Naive B cell (primary cell): ENCODE measurements around the gene ATG16L1. TPM values are rescaled to one million over a fixed set of nuclear protein-coding genes. Genes with fewer than 3 reads are reported as not detected.

ENCODE experiments used
- ATAC-seq, 2 donors: fragments of 150-1000 bp; cut with Tn5 transposase; 2 replicates each; pipeline ENCODE4 v1.10.0; 2021; ENCODE audit warnings: low read depth in 2 of 2, mild to moderate bottlenecking in 2 of 2, moderate library complexity in 2 of 2
- DNase-seq: peaks from one replicate; pipeline ENCODE4 v3.0.0; 2022
- H3K27ac Mint-ChIP-seq, 6 donors: one replicate each; pipeline ENCODE4 v1.8.0; 2020 to 2022; ENCODE audit warnings: mild to moderate bottlenecking in 6 of 6, mixed read lengths in 6 of 6, moderate library complexity in 5 of 6, inconsistent platforms in 2 of 6
- H3K27me3 Mint-ChIP-seq, 3 donors: one replicate each; pipeline ENCODE4 v1.8.0; 2021 to 2022; ENCODE audit warnings: mixed read lengths in 3 of 3, mild to moderate bottlenecking in 1 of 3
- H3K36me3 Mint-ChIP-seq, 2 donors: one replicate each; pipeline ENCODE4 v1.8.0; 2020 to 2022; ENCODE audit warnings: mixed read lengths in 2 of 2, inconsistent platforms in 1 of 2, mild to moderate bottlenecking in 1 of 2
- H3K4me1 Mint-ChIP-seq, 3 donors: one replicate each; pipeline ENCODE4 v1.8.0; 2020 to 2022; ENCODE audit warnings: mixed read lengths in 3 of 3, inconsistent platforms in 1 of 3, mild to moderate bottlenecking in 1 of 3, moderate library complexity in 1 of 3
- H3K4me3 Mint-ChIP-seq, 8 donors: one replicate each; pipeline ENCODE4 v1.8.0; 2020 to 2022; ENCODE audit warnings: mild to moderate bottlenecking in 8 of 8, mixed read lengths in 8 of 8, moderate library complexity in 8 of 8, inconsistent platforms in 2 of 8
- H3K9me3 Mint-ChIP-seq, 7 donors: one replicate each; pipeline ENCODE4 v1.8.0; 2020 to 2022; ENCODE audit warnings: mixed read lengths in 7 of 7, mild to moderate bottlenecking in 5 of 7, inconsistent platforms in 2 of 7, moderate library complexity in 1 of 7
- polyA plus RNA-seq, 6 donors: library from polyadenylated mRNA; unstranded; fragments of 300-500 nt; fragmentation: Illumina TruSeq; gene quantifications; one replicate each; pipeline ENCODE4 v1.2.3, GENCODE V29; 2021; ENCODE audit warnings: low read depth in 6 of 6

ATG16L1 gene
- polyA plus RNA-seq, 6 donors from 2014 or later, result 7.5 to 17.6 (median 9.6) TPM

GRCh38 chr2:233252227-233252626 lies 754 bp downstream of the ATG16L1 start:
- Mint-ChIP-seq H3K27me3 (no peaks in the 10 kb centered on the region), H3K4me1 (peaks cover 25 to 47% (median 38%) of the 10 kb centered on the region in 3 donors), H3K4me3 (peak overlapping the region; percentile 90 to 97 (median 92)), H3K36me3 (no peaks in the 10 kb centered on the region), H3K9me3 (no peaks in the 10 kb centered on the region), H3K27ac (peak overlapping the region; percentile 81 to 97 (median 88))
- ATAC-seq (no peak), DNase-seq (no peak)

DNA sequence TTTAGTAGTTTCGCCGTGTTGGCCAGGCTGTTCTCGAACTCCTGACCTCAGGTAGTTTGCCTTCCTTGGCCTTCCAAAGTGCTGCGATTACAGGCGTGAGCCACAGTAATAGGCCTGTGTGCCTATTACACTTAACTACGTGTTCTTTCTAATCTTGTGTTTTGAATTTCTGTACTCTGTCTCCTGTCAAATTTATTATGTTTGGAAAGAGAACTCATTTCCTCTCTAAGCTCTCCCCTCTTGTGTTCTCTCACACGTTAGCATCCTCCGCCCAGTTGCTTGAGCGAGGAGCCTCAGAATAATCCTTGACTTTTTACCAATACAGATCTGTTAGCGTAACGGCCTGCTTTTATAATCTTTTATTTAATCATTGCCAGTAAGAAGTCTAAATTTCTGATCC lies 3.7 kb downstream of the ATG16L1 start:
- Mint-ChIP-seq H3K36me3 (peaks cover 8 to 21% of the 10 kb centered on the region in 2 donors), H3K27ac (peak overlapping the region; percentile 28 to 94 (median 48)), H3K4me3 (peak overlapping the region in 4 of 8 donors; percentile 10 to 39 (median 28)), H3K9me3 (no peaks in the 10 kb centered on the region), H3K27me3 (no peaks in the 10 kb centered on the region), H3K4me1 (peaks cover 36 to 54% (median 52%) of the 10 kb centered on the region in 3 donors)
- DNase-seq (no peak), ATAC-seq (no peak)

DNA sequence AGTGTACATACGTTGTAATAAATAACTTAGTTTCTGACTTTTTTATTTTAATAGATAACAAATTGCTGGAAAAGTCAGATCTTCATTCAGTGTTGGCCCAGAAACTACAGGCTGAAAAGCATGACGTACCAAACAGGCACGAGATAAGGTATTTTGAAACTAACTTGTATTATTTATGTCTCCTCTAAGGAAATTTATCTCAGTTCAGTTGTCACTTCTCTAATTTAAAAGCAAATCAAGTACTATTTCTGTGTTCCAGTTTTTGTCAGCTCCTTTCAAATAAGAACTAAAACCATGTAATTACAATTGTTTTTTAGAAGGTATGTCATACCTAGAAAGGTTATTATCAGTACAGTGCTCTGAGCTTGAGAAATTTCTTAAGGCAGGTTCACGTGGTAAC lies 4.6 kb downstream of the ATG16L1 start:
- DNase-seq (no peak), ATAC-seq (no peak)
- peak overlapping the region in 1 of 6 donors; percentile 27 for H3K27ac Mint-ChIP-seq
- H3K36me3 Mint-ChIP-seq, result peaks cover 15 to 22% of the 10 kb centered on the region in 2 donors
- H3K9me3 Mint-ChIP-seq, result no peaks in the 10 kb centered on the region
- peaks cover 33 to 50% (median 48%) of the 10 kb centered on the region in 3 donors for H3K4me1 Mint-ChIP-seq
- H3K4me3 Mint-ChIP-seq, result peak overlapping the region in 1 of 8 donors; percentile 39
- H3K27me3 Mint-ChIP-seq, result no peaks in the 10 kb centered on the region

GRCh38 chr2:233258211-233258610 lies 6.7 kb downstream of the ATG16L1 start:
- ATAC-seq (no peak), DNase-seq (no peak)
- Mint-ChIP-seq H3K36me3 (peaks cover 36 to 40% of the 10 kb centered on the region in 2 donors), H3K9me3 (no peaks in the 10 kb centered on the region), H3K27me3 (no peaks in the 10 kb centered on the region), H3K4me1 (peaks cover 45 to 49% (median 45%) of the 10 kb centered on the region in 3 donors), H3K4me3 (no peak overlapping the region), H3K27ac (peak overlapping the region in 1 of 6 donors; percentile 74)

DNA sequence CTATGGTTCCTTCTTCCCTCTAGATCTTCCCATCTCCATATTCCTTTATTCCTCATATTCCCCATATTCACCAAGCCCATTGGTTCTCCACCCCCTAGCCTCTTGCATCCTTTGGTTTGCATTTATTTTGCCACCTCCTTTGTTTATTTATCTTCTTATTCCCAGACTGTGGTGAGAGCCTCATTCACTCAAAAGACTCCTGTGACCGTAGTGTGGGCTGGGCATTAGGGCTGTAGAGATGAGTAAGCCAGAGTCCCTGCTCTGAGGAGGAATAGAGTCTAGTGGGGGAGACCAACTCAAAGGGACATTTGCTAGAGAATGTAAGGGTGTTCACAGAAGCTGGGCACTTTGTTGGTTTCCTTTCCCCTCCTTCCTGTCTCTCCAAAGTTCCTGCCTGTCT lies 8.3 kb downstream of the ATG16L1 start:
- H3K27ac Mint-ChIP-seq, result peak overlapping the region in 5 of 6 donors; percentile 27 to 89 (median 61)
- H3K27me3 Mint-ChIP-seq, result no peaks in the 10 kb centered on the region
- H3K9me3 Mint-ChIP-seq, result no peaks in the 10 kb centered on the region
- peaks cover 43% of the 10 kb centered on the region in 2 donors for H3K36me3 Mint-ChIP-seq
- no peak overlapping the region for H3K4me3 Mint-ChIP-seq
- peaks cover 33 to 44% (median 38%) of the 10 kb centered on the region in 3 donors for H3K4me1 Mint-ChIP-seq
- DNase-seq (no peak), ATAC-seq (no peak)

GRCh38 chr2:233260661-233261060 lies 9.2 kb downstream of the ATG16L1 start:
- Mint-ChIP-seq H3K27me3 (no peaks in the 10 kb centered on the region), H3K4me1 (peaks cover 26 to 39% (median 32%) of the 10 kb centered on the region in 3 donors), H3K36me3 (peaks cover 46 to 48% of the 10 kb centered on the region in 2 donors), H3K27ac (peak overlapping the region in 4 of 6 donors; percentile 54 to 83 (median 76)), H3K4me3 (peak overlapping the region in 1 of 8 donors; percentile 70), H3K9me3 (no peaks in the 10 kb centered on the region)
- DNase-seq, result no peak
- ATAC-seq, result no peak

DNA sequence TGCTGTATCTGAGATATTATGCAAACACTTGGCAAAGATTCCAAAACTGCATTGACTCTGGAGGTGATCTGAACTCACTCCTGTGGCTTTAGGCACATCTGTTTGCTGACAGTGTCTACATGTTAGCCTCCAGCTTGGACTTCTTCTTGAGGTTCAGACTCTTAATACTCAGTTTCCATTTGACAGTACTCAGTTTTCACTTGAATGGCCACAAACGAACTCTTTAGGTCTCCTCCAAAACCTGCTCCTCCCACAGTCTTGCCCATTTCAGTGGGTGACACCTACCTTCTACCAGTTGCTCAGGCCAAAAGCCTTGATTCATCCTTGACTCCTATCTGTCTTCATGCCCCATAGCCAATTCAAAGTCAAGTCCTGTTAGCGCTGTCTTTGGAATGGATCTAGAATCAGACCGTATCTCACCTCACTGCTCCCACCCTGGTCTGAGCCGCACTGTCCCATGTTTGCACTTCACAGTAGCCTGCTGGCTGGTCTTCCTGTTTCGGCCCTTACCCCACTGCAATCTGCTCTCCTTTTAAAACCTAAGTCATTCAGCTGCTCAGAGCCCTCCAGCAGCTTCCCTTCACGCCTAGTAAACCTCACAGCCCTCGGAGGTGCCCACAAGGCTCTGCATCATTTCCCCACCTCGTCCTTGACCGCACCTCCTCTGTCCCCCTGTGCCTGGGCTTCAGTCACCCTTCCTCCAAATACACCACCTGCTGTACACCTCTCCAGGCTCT lies 10.5 kb downstream of the ATG16L1 start:
- peak overlapping the region in 2 of 8 donors; percentile 10 to 36 for H3K4me3 Mint-ChIP-seq

GRCh38 chr2:233262562-233262961 lies 11.1 kb downstream of the ATG16L1 start:
- H3K9me3 Mint-ChIP-seq, result no peaks in the 10 kb centered on the region
- peak overlapping the region; percentile 32 to 90 (median 66) for H3K27ac Mint-ChIP-seq
- no peak for DNase-seq
- no peak overlapping the region for H3K4me3 Mint-ChIP-seq
- no peak for ATAC-seq
- no peaks in the 10 kb centered on the region for H3K27me3 Mint-ChIP-seq
- peaks cover 36 to 49% (median 41%) of the 10 kb centered on the region in 3 donors for H3K4me1 Mint-ChIP-seq
- peaks cover 57 to 59% of the 10 kb centered on the region in 2 donors for H3K36me3 Mint-ChIP-seq

More for the DNA sequence above, 10.5 kb downstream of the ATG16L1 start:
- Mint-ChIP-seq H3K9me3 (no peaks in the 10 kb centered on the region), H3K4me1 (peaks cover 30 to 45% (median 39%) of the 10 kb centered on the region in 3 donors), H3K27ac (peak overlapping the region in 4 of 6 donors; percentile 32 to 91 (median 78)), H3K36me3 (peaks cover 57 to 59% of the 10 kb centered on the region in 2 donors), H3K27me3 (no peaks in the 10 kb centered on the region)
- ATAC-seq (no peak), DNase-seq (no peak)

GRCh38 chr2:233263045-233263570 lies 11.6 kb downstream of the ATG16L1 start:
- ATAC-seq (no peak), DNase-seq (no peak)
- Mint-ChIP-seq H3K9me3 (no peaks in the 10 kb centered on the region), H3K4me3 (no peak overlapping the region), H3K27ac (peak overlapping the region in 3 of 6 donors; percentile 37 to 83 (median 75)), H3K27me3 (no peaks in the 10 kb centered on the region), H3K36me3 (peaks cover 55 to 59% of the 10 kb centered on the region in 2 donors), H3K4me1 (peaks cover 41 to 54% (median 47%) of the 10 kb centered on the region in 3 donors)

DNA sequence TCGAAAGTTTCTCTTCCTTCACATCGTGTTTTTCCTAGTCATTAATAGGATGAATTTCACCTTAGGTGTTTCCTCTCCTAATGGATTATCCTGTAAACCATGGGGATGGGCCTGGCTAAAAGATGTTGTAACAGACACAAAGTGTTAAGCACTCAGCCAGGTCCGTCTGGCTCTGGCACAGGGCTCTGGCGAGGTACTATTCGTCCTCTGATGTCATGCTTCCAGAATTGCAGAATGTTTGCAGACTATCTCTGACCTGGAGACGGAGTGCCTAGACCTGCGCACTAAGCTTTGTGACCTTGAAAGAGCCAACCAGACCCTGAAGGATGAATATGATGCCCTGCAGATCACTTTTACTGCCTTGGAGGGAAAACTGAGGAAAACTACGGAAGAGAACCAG lies 13.2 kb downstream of the ATG16L1 start:
- Mint-ChIP-seq H3K27me3 (no peaks in the 10 kb centered on the region), H3K27ac (peak overlapping the region in 4 of 6 donors; percentile 21 to 58 (median 36)), H3K4me1 (peaks cover 48 to 55% (median 52%) of the 10 kb centered on the region in 3 donors), H3K36me3 (peaks cover 42 to 55% of the 10 kb centered on the region in 2 donors), H3K4me3 (no peak overlapping the region), H3K9me3 (no peaks in the 10 kb centered on the region)
- no peak for ATAC-seq
- no peak for DNase-seq

DNA sequence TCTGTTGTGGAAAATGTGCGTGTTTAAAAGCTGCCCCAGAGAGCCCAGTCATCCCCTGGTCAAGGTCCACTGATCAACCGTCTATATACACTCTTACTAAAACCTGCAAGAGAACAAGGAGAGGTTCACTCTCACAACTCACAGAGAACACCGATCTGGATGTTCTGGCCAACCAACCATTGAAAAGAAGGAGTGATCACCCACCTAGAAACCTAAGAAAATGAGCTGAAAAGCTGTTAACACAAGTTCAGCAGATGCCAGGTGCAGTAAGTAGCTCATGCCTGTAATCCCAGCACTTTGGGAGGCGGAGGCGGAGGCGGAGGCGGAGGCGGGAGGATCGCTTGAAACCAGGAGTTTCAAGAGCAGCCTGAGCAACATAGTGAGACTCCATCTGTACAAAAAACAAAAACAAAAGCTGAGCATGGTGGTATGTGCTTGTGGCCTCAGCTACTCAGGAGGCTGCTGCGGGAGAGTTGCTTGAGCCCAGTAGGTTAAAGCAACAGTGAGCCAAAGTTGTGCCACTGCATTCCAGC lies 14.5 kb downstream of the ATG16L1 start:
- DNase-seq (no peak), ATAC-seq (no peak)
- Mint-ChIP-seq H3K4me1 (peaks cover 48 to 63% (median 60%) of the 10 kb centered on the region in 3 donors), H3K36me3 (peaks cover 36 to 45% of the 10 kb centered on the region in 2 donors), H3K9me3 (no peaks in the 10 kb centered on the region), H3K27me3 (no peaks in the 10 kb centered on the region), H3K27ac (peak overlapping the region in 5 of 6 donors; percentile 56 to 98 (median 75)), H3K4me3 (no peak overlapping the region)

- peak overlapping the region in 1 of 8 donors; percentile 4 for H3K4me3 Mint-ChIP-seq
- peaks cover 32 to 40% of the 10 kb centered on the region in 2 donors for H3K36me3 Mint-ChIP-seq
- H3K27me3 Mint-ChIP-seq, result no peaks in the 10 kb centered on the region
- no peaks in the 10 kb centered on the region for H3K9me3 Mint-ChIP-seq
- H3K4me1 Mint-ChIP-seq, result peaks cover 45 to 64% (median 57%) of the 10 kb centered on the region in 3 donors
- ATAC-seq (no peak), DNase-seq (no peak)
- H3K27ac Mint-ChIP-seq, result peak overlapping the region; percentile 56 to 98 (median 96)
Measured at GRCh38 chr2:233266481-233266880, 15.0 kb downstream of the ATG16L1 start.

DNA sequence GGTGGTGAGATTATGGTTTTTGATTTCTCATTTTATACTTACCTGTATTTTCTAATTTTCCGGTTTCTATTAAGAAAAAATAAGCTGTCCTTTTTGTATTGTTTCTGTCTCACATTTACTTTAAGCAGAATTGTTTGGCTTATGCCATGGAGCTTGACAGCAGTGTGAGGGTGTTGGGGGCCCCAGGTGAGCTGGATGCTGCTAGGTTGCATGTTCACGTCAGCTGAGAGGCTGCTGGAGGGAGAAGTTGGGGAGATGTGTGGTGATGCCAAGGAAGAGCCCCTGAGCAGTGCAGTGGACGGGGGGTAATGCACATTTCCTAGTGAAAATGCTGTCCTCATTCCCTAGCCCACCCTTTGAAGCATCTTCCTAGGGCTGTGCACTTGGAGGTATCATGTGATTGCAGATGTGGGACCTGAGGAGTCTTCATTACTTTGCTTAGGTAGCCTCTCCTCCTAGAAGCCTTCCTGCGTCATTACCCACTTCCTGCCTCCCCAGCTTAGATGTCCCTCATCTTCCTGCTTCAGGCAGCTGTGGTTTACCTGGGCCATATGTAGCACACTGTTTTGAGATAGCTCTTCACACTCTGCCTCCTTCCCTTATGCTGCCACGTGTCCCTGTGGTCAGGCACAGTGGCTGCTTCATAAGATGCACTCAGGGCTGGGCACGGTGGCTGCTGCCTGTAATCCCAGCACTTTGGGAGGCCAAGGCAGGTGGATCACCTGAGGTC lies 16.2 kb downstream of the ATG16L1 start:
- Mint-ChIP-seq H3K27ac (peak overlapping the region; percentile 75 to 99 (median 98)), H3K4me3 (peak overlapping the region in 7 of 8 donors; percentile 46 to 82 (median 59)), H3K36me3 (peaks cover 28 to 30% of the 10 kb centered on the region in 2 donors), H3K27me3 (no peaks in the 10 kb centered on the region), H3K4me1 (peaks cover 33 to 58% (median 48%) of the 10 kb centered on the region in 3 donors), H3K9me3 (no peaks in the 10 kb centered on the region)
- DNase-seq (peak; percentile 75), ATAC-seq (peak; percentile 97 to 98)
